ENCODE data around the gene HMCN1. TPM values are rescaled to one million over a fixed set of nuclear protein-coding genes. Genes with fewer than 3 reads are reported as not detected.

HMCN1 gene
- total RNA-seq, 1 experiment from 2014 or later: 0.31 TPM

DNA sequence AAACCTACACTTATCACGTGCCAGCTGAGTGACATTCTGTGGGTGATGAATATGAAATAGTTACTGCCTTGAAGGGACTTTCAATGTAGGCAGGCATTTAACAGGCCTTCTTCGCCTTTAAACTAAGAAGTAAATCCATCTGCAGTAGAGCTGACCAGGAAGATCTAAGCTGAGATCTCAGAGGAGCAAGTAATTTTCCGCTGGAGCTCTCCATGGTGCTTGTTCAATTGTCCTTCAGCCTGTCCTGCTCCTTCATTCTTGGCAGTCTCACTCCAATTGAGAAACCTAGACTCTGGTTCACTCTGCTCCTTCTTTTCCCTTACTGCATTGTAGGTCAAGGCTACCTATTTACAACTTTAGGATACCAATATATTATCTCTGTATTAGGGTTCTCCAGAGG lies 183.5 kb downstream of the HMCN1 start:
- Histone ChIP-seq H3K4me2 (no peak overlapping the region), H3K4me3 (no peak overlapping the region), H3K36me3 (ENCODE audit: low read depth) (no peaks in the 10 kb centered on the region), H4K20me1 (ENCODE audit: insufficient read depth) (no peaks in the 10 kb centered on the region), H3K27me3 (ENCODE audit: insufficient read depth, low read depth) (no peaks in the 10 kb centered on the region), H3K9me3 (ENCODE audit: insufficient read depth, low read depth) (no peaks in the 10 kb centered on the region), H3K4me1 (replicated peaks; ENCODE audit: insufficient read depth) (no peaks in the 10 kb centered on the region), H3K79me2 (ENCODE audit: low read depth) (no peaks in the 10 kb centered on the region), H3F3A (ENCODE audit: insufficient read depth, low read depth) (no peaks in the 10 kb centered on the region), H3K27ac (no peak overlapping the region), H2AFZ (no peak overlapping the region), H3K9me2 (ENCODE audit: insufficient read depth) (peaks cover 6% of the 10 kb centered on the region; the same call in 1 of the 2 replicates)
- intact Hi-C loops (cut with micrococcal nuclease; ENCODE audit: unreplicated experiment): no loop called here
- BruUV-seq (replicated peaks): no TSS peak
- POLR2A ChIA-PET (ENCODE audit: unreplicated experiment): no interaction called here
- CTCF ChIA-PET: no interaction called here
- TF ChIP-seq, protein P1, sequence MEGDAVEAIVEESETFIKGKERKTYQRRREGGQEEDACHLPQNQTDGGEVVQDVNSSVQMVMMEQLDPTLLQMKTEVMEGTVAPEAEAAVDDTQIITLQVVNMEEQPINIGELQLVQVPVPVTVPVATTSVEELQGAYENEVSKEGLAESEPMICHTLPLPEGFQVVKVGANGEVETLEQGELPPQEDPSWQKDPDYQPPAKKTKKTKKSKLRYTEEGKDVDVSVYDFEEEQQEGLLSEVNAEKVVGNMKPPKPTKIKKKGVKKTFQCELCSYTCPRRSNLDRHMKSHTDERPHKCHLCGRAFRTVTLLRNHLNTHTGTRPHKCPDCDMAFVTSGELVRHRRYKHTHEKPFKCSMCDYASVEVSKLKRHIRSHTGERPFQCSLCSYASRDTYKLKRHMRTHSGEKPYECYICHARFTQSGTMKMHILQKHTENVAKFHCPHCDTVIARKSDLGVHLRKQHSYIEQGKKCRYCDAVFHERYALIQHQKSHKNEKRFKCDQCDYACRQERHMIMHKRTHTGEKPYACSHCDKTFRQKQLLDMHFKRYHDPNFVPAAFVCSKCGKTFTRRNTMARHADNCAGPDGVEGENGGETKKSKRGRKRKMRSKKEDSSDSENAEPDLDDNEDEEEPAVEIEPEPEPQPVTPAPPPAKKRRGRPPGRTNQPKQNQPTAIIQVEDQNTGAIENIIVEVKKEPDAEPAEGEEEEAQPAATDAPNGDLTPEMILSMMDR (conservative IDR thresholded peaks at IDR 0.05): no peak
- no peak for TF ChIP-seq EZH2 (IDR thresholded peaks at IDR 0.05; ENCODE audit: low read depth)
- peak in 1 of 2 experiments; percentile 18 for DNase-seq

DNA sequence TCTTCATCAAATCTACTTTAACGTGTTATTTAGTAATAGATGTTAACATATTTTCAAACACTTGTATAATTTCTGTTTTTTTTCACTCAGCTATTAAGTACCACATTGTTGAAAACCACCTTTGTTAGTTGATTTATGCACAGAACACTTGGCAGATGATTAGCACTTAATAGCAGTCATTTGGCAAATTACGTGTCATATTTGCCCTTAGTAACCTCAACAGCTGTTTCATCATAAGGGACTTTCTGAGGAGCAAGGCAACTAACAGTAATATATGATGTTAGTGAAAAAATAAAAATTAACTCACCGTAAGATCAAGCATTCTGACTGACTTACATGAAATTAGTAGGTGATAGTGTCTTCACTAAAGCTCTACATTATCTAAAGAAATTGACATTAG lies 186.4 kb downstream of the HMCN1 start:
- no peak for DNase-seq
- H2AFZ ChIP-seq: no peak overlapping the region
- H3K79me2 ChIP-seq (ENCODE audit: low read depth): no peaks in the 10 kb centered on the region
- H3K9me3 ChIP-seq (ENCODE audit: insufficient read depth, low read depth): no peaks in the 10 kb centered on the region
- intact Hi-C loops (cut with micrococcal nuclease; ENCODE audit: unreplicated experiment): no loop called here
- no peak for TF ChIP-seq EZH2 (IDR thresholded peaks at IDR 0.05; ENCODE audit: low read depth)
- TF ChIP-seq, protein P1 (conservative IDR thresholded peaks at IDR 0.05): no peak
- POLR2A ChIA-PET (ENCODE audit: unreplicated experiment): no interaction called here
- BruUV-seq (replicated peaks): no TSS peak
- no peaks in the 10 kb centered on the region for H3K27me3 ChIP-seq (ENCODE audit: insufficient read depth, low read depth)
- no peak overlapping the region for H3K4me2 ChIP-seq
- H3K36me3 ChIP-seq (ENCODE audit: low read depth): no peaks in the 10 kb centered on the region
- no peaks in the 10 kb centered on the region for H3K4me1 ChIP-seq (replicated peaks; ENCODE audit: insufficient read depth)
- no peaks in the 10 kb centered on the region for H4K20me1 ChIP-seq (ENCODE audit: insufficient read depth)
- no peak overlapping the region for H3K4me3 ChIP-seq
- peaks cover 6% of the 10 kb centered on the region; the same call in 1 of the 2 replicates for H3K9me2 ChIP-seq (ENCODE audit: insufficient read depth)
- CTCF ChIA-PET: no interaction called here
- no peak overlapping the region for H3K27ac ChIP-seq
- H3F3A ChIP-seq (ENCODE audit: insufficient read depth, low read depth): no peaks in the 10 kb centered on the region

DNA sequence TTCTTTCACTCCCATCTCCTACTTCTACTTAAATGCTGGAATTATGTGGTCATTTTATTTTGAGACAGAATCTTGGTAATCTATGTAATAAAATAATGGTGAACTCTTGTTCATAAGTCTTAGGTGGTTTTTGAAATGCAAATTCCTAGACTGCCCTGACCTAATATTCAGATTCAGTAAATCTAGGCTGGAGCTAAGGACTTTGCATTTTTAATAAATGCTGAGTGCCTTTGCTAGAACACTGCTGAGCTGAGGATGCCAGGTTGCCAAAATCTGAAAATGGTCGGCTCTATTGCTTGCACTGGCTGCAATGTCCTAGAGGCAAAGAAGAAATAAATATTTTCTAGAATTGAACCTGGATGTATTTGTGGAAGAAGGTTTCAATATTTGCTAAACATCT lies 187.4 kb downstream of the HMCN1 start:
- Histone ChIP-seq H4K20me1 (ENCODE audit: insufficient read depth) (no peaks in the 10 kb centered on the region), H3K27me3 (ENCODE audit: insufficient read depth, low read depth) (no peaks in the 10 kb centered on the region), H3K4me2 (no peak overlapping the region), H3F3A (ENCODE audit: insufficient read depth, low read depth) (no peaks in the 10 kb centered on the region), H3K36me3 (ENCODE audit: low read depth) (no peaks in the 10 kb centered on the region), H3K4me1 (replicated peaks; ENCODE audit: insufficient read depth) (peaks cover 5% of the 10 kb centered on the region), H3K4me3 (no peak overlapping the region), H3K9me2 (ENCODE audit: insufficient read depth) (peaks cover 6% of the 10 kb centered on the region; the same call in 1 of the 2 replicates), H2AFZ (no peak overlapping the region), H3K27ac (no peak overlapping the region), H3K9me3 (ENCODE audit: insufficient read depth, low read depth) (no peaks in the 10 kb centered on the region), H3K79me2 (ENCODE audit: low read depth) (no peaks in the 10 kb centered on the region)
- CTCF ChIA-PET: no interaction called here
- DNase-seq: no peak
- no peak for TF ChIP-seq EZH2 (IDR thresholded peaks at IDR 0.05; ENCODE audit: low read depth)
- TF ChIP-seq, protein P1 (conservative IDR thresholded peaks at IDR 0.05): no peak
- BruUV-seq (replicated peaks): no TSS peak
- intact Hi-C loops (cut with micrococcal nuclease; ENCODE audit: unreplicated experiment): no loop called here
- POLR2A ChIA-PET (ENCODE audit: unreplicated experiment): no interaction called here
